Panc1 (cell line): ENCODE measurements around the gene EPHA7.

Experiments used
- CTCF ChIP-seq: fragments of 450-650 bp; IDR thresholded peaks from 2 replicates; pipeline ENCODE4 v1.5.1; 2017; ENCODE audit warnings: mild to moderate bottlenecking
- REST ChIP-seq, 2 experiments: IDR thresholded peaks; 2 replicates each; pipeline ENCODE4 v1.6.1; 2011 to 2012; ENCODE audit warnings: low read depth in 2 of 2, control low read depth in 1 of 2, low read length in 1 of 2, mild to moderate bottlenecking in 1 of 2, moderate library complexity in 1 of 2; ENCODE audit not compliant: insufficient read depth in 1 of 2
- SIN3A ChIP-seq: IDR thresholded peaks from 2 replicates; pipeline ENCODE4 v1.6.1; 2012; ENCODE audit warnings: low read depth, mild to moderate bottlenecking, low read length, moderate library complexity, borderline replicate concordance; ENCODE audit not compliant: insufficient read depth

- TF ChIP-seq REST (IDR thresholded peaks at IDR 0.05; ENCODE audit: insufficient read depth in 1 of 2, low read depth in 2 of 2, low read length in 1 of 2) (no peak), CTCF (no peak), SIN3A (no peak)
These were observed 114.3 kb downstream of the EPHA7 start for GRCh38 chr6:93305088-93305487.
